ENCODE measurements around the gene MAP3K20.

Gene MAP3K20

DNA sequence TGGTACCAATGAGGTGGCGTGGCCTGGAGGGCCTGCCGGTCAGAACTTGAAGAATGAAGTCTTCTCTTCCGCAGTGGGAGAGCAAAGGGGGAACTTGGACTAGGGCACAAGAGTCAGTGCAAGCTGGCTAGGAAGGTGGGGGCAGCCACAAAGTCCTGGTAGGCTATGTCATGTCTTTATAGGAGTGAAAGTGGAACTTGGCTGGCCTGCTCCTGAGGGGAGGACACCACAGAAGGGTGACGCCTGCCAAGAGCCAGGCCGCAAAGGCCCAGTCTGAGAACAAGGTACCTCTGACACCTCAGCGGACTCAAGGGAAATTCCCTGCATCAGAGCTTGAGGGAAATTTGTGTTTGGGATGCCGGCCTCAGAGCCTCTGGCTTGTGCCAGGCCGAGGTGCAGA lies 32.2 kb upstream of the MAP3K20 start:
- Mint-ChIP-seq H3K4me1 (no peaks in the 10 kb centered on the region), H3K9me3 (no peaks in the 10 kb centered on the region), H3K36me3 (no peaks in the 10 kb centered on the region), H3K4me3 (no peak overlapping the region), H3K27ac (no peak overlapping the region), H3K27me3 (peaks cover 3% of the 10 kb centered on the region)
- no peak for DNase-seq
- CTCF ChIA-PET: no interaction called here

DNA sequence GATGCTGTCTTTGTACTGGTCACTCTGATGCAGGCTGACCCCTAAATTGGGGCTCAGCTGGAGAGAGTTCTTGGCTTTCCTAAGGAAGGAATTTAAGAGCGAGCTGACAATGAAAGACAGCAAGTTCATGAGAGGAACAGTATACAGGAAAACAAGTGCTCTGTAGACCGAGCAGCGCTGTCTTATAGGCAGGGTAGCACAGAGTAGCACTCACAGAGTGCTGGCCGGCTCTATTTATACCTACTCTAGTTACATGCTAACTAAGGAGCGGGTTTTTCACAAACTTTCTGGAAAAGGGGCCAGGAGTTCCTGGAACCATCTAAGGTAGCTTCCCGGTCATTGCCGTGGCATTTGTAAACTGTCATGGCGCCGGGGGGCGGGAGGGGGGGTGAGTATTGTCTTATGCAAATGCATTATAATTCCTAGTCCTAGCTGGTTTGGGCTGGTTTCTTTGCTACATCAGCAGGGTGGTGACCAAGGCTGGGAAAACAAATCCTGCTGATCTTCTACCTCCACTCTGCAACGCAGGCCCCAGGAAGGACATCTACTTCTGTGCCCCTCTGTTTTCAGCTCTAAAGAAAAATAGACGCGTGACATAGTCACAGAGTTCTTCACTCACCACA lies 31.6 kb upstream of the MAP3K20 start:
- H3K4me1 Mint-ChIP-seq: no peaks in the 10 kb centered on the region
- no peaks in the 10 kb centered on the region for H3K36me3 Mint-ChIP-seq
- no peak overlapping the region for H3K27ac Mint-ChIP-seq
- CTCF ChIA-PET: interaction anchor here (1.6 kb wide), 1 partner anchor 16 kb away, joined by 8 read pairs; no protein-coding TSS in a partner anchor
- H3K27me3 Mint-ChIP-seq: peaks cover 3% of the 10 kb centered on the region
- H3K4me3 Mint-ChIP-seq: no peak overlapping the region
- H3K9me3 Mint-ChIP-seq: no peaks in the 10 kb centered on the region
- no peak for DNase-seq

DNA sequence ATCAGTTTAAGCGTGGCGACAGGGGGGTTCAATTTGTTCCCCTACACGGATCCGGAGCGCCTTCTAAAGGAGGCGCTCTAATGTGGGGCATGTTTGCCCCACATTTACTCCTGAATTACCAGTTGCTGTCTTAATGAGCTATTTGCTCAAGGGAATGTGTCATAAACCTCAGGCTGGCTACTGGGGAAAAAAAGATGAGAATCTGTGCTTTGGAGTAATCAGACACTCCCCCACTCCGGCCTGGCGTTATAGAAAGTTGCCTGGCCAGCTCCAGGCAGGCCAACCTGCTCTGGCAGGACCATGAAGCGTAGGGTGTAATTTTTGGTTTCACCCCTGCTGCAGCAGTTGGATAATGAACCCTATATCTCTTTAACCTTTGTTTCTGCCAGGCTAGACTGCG lies 31.0 kb upstream of the MAP3K20 start:
- Mint-ChIP-seq H3K36me3 (no peaks in the 10 kb centered on the region), H3K27me3 (peaks cover 3% of the 10 kb centered on the region), H3K27ac (no peak overlapping the region), H3K9me3 (no peaks in the 10 kb centered on the region), H3K4me1 (no peaks in the 10 kb centered on the region), H3K4me3 (no peak overlapping the region)
- CTCF ChIA-PET: interaction anchor here (1.6 to 1.8 kb wide), 2 partner anchors 17 to 166 kb away, joined by 6 to 8 read pairs; no protein-coding TSS in a partner anchor
- no peak for DNase-seq

GRCh38 chr2:173045181-173045580 lies 30.5 kb upstream of the MAP3K20 start:
- H3K4me3 Mint-ChIP-seq: no peak overlapping the region
- peaks cover 3% of the 10 kb centered on the region for H3K27me3 Mint-ChIP-seq
- H3K27ac Mint-ChIP-seq: no peak overlapping the region
- CTCF ChIA-PET: interaction anchor here (1.6 to 1.8 kb wide), 2 partner anchors 17 to 165 kb away, joined by 6 to 8 read pairs; no protein-coding TSS in a partner anchor
- H3K9me3 Mint-ChIP-seq: no peaks in the 10 kb centered on the region
- H3K36me3 Mint-ChIP-seq: no peaks in the 10 kb centered on the region
- DNase-seq: no peak
- H3K4me1 Mint-ChIP-seq: no peaks in the 10 kb centered on the region

- DNase-seq: no peak
- Mint-ChIP-seq H3K36me3 (no peaks in the 10 kb centered on the region), H3K27ac (no peak overlapping the region), H3K4me3 (no peak overlapping the region), H3K9me3 (no peaks in the 10 kb centered on the region), H3K27me3 (peaks cover 6% of the 10 kb centered on the region), H3K4me1 (no peaks in the 10 kb centered on the region)
- CTCF ChIA-PET: interaction anchor here (1.2 kb wide), 1 partner anchor 17 kb away, joined by 3 read pairs; no protein-coding TSS in a partner anchor
These were observed 27.1 kb upstream of the MAP3K20 start for GRCh38 chr2:173048522-173048896.

- Mint-ChIP-seq H3K36me3 (no peaks in the 10 kb centered on the region), H3K27ac (no peak overlapping the region), H3K4me1 (no peaks in the 10 kb centered on the region), H3K27me3 (peaks cover 8% of the 10 kb centered on the region), H3K9me3 (no peaks in the 10 kb centered on the region), H3K4me3 (no peak overlapping the region)
- CTCF ChIA-PET: interaction anchor here (1.2 kb wide), 2 partner anchors 9 to 17 kb away, joined by 3 read pairs; no protein-coding TSS in a partner anchor
- DNase-seq: no peak
These were observed 26.6 kb upstream of the MAP3K20 start for GRCh38 chr2:173048897-173049661.

GRCh38 chr2:173049831-173050230 lies 25.8 kb upstream of the MAP3K20 start:
- DNase-seq: no peak
- Mint-ChIP-seq H3K4me3 (no peak overlapping the region), H3K36me3 (no peaks in the 10 kb centered on the region), H3K9me3 (no peaks in the 10 kb centered on the region), H3K4me1 (no peaks in the 10 kb centered on the region), H3K27me3 (peaks cover 8% of the 10 kb centered on the region), H3K27ac (no peak overlapping the region)
- CTCF ChIA-PET: interaction anchor here (1.2 kb wide), 1 partner anchor 8 kb away, joined by 3 read pairs; no protein-coding TSS in a partner anchor

DNA sequence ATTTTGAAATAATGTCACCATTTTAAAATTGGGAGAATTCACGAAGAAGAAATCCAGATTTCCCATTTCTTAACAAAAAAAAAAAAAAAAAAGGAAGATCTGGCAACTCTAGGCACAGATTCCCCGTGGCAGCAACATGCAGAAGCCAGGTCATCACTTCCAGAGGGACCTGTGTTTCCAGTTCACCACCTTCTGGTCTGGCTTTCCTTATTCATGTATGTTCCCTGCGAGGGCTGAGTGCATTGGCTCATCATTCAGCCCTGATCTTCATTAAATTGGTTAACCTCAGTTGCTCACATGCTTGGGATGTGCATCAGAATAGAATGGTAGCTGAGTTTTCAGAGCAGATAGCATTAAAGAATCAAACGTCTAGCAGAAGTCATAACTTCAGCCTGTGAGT lies 25.0 kb upstream of the MAP3K20 start:
- Mint-ChIP-seq H3K27me3 (peaks cover 17% of the 10 kb centered on the region), H3K4me1 (no peaks in the 10 kb centered on the region), H3K4me3 (no peak overlapping the region), H3K9me3 (no peaks in the 10 kb centered on the region), H3K36me3 (no peaks in the 10 kb centered on the region), H3K27ac (no peak overlapping the region)
- no peak for DNase-seq
- CTCF ChIA-PET: no interaction called here

DNA sequence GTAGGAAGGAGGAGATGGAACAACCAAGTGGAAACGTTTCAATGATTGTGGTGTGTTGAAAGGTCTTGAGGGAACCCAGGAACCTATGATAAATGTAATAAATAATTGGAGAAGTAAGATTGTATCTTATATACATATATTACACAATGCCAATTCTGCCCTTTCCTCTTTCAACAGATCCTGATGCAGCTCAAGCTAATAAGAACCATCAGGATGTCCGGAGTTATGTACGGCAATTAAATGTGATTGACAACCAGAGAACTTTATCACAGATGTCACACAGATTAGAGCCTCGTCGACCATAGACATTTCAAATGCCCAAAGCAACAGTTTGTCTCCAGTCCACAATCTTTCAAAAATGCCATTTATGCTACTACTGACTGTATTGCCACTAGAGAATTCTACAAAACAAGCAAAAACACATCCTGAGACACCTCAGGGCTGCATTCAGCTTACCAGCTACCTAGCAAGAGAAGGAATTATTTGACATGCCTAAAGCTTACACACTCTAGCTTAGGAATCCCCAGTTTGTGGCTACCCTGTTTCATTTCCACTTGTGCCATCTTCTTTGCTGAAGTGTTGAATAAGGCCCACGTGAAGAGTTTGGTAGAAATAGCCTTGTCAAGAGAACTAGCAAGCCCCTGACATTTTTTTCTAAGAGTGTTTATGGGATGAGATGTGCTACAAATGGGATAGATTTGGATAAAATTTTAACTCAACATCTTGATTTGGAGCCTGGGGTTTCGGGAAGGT lies 24.0 kb upstream of the MAP3K20 start:
- DNase-seq: no peak
- H3K9me3 Mint-ChIP-seq: no peaks in the 10 kb centered on the region
- H3K4me3 Mint-ChIP-seq: no peak overlapping the region
- peaks cover 24% of the 10 kb centered on the region for H3K27me3 Mint-ChIP-seq
- H3K27ac Mint-ChIP-seq: no peak overlapping the region
- H3K36me3 Mint-ChIP-seq: no peaks in the 10 kb centered on the region
- H3K4me1 Mint-ChIP-seq: no peaks in the 10 kb centered on the region
- CTCF ChIA-PET: no interaction called here

- H3K9me3 Mint-ChIP-seq: no peaks in the 10 kb centered on the region
- H3K36me3 Mint-ChIP-seq: no peaks in the 10 kb centered on the region
- CTCF ChIA-PET: no interaction called here
- H3K4me1 Mint-ChIP-seq: no peaks in the 10 kb centered on the region
- DNase-seq: no peak
- H3K4me3 Mint-ChIP-seq: no peak overlapping the region
- peaks cover 40% of the 10 kb centered on the region for H3K27me3 Mint-ChIP-seq
- H3K27ac Mint-ChIP-seq: no peak overlapping the region
These were observed 22.5 kb upstream of the MAP3K20 start for GRCh38 chr2:173053043-173053699.

GRCh38 chr2:173054466-173054865 lies 21.2 kb upstream of the MAP3K20 start:
- no peaks in the 10 kb centered on the region for H3K4me1 Mint-ChIP-seq
- H3K27ac Mint-ChIP-seq: no peak overlapping the region
- peaks cover 46% of the 10 kb centered on the region for H3K27me3 Mint-ChIP-seq
- H3K9me3 Mint-ChIP-seq: no peaks in the 10 kb centered on the region
- H3K36me3 Mint-ChIP-seq: no peaks in the 10 kb centered on the region
- CTCF ChIA-PET: no interaction called here
- DNase-seq: no peak
- H3K4me3 Mint-ChIP-seq: no peak overlapping the region

- no peak overlapping the region for H3K27ac Mint-ChIP-seq
- no peak overlapping the region for H3K4me3 Mint-ChIP-seq
- no peaks in the 10 kb centered on the region for H3K9me3 Mint-ChIP-seq
- H3K27me3 Mint-ChIP-seq: peaks cover 42% of the 10 kb centered on the region
- no peaks in the 10 kb centered on the region for H3K4me1 Mint-ChIP-seq
- no peak for DNase-seq
- CTCF ChIA-PET: interaction anchor here (0.9 to 1.2 kb wide), 2 partner anchors 16 to 153 kb away, joined by 3 to 4 read pairs; no protein-coding TSS in a partner anchor
- H3K36me3 Mint-ChIP-seq: no peaks in the 10 kb centered on the region
These were observed 18.8 kb upstream of the MAP3K20 start for GRCh38 chr2:173056705-173057364.

- peaks cover 42% of the 10 kb centered on the region for H3K27me3 Mint-ChIP-seq
- no peaks in the 10 kb centered on the region for H3K9me3 Mint-ChIP-seq
- CTCF ChIA-PET: interaction anchor here (1.1 to 1.2 kb wide), 2 partner anchors 8 to 15 kb away, joined by 3 read pairs; no protein-coding TSS in a partner anchor
- H3K27ac Mint-ChIP-seq: no peak overlapping the region
- no peak for DNase-seq
- no peak overlapping the region for H3K4me3 Mint-ChIP-seq
- no peaks in the 10 kb centered on the region for H3K36me3 Mint-ChIP-seq
- H3K4me1 Mint-ChIP-seq: no peaks in the 10 kb centered on the region
These were observed 17.5 kb upstream of the MAP3K20 start for GRCh38 chr2:173058097-173058496.

Measured in activated naive CD4-positive, alpha-beta T cell treated with anti-CD3 and anti-CD28 coated beads, Interleukin-2, amount 10 ng/mL, durations not matched to agents 7 days and 5 days (primary cell).